BLaER1 treated with 17β-estradiol and CSF1 and Interleukin-3, amounts not matched to agents 10 nM and 100 nM (cell line): ENCODE measurements around the gene TEC.

Experiments used
- H3K27ac ChIP-seq, 11 experiments: shearing (Covaris generic); formaldehyde crosslinking; 2 replicates each; pipeline ENCODE4 v1.8.1; 2022
- H3K27me3 ChIP-seq, 11 experiments: shearing (Covaris generic); formaldehyde crosslinking; 2 replicates each; pipeline ENCODE4 v1.8.1; 2022
- H3K36me3 ChIP-seq, 11 experiments: shearing (Covaris generic); formaldehyde crosslinking; 2 replicates each; pipeline ENCODE4 v1.8.1; 2022
- H3K4me1 ChIP-seq, 10 experiments: shearing (Covaris generic); formaldehyde crosslinking; 2 replicates each; pipeline ENCODE4 v1.8.1; 2022
- H3K4me2 ChIP-seq, 11 experiments: shearing (Covaris generic); formaldehyde crosslinking; 2 replicates each; pipeline ENCODE4 v1.8.1; 2022
- H3K4me3 ChIP-seq, 10 experiments: shearing (Covaris generic); formaldehyde crosslinking; 2 replicates each; pipeline ENCODE4 v1.8.1; 2022
- H3K9ac ChIP-seq, 11 experiments: shearing (Covaris generic); formaldehyde crosslinking; 2 replicates each; pipeline ENCODE4 v1.8.1; 2022
- H3K9me3 ChIP-seq, 11 experiments: shearing (Covaris generic); formaldehyde crosslinking; replicated peaks in 1 of 11; 2 replicates each; pipeline ENCODE4 v1.8.1; 2022
- H4K20me1 ChIP-seq, 11 experiments: shearing (Covaris generic); formaldehyde crosslinking; 2 replicates each; pipeline ENCODE4 v1.8.1; 2022
- Cebpa-rat ChIP-seq, 11 experiments: shearing (Covaris generic); IDR thresholded peaks; 2 replicates each; pipeline ENCODE4 v1.8.1; 2022

Gene TEC

GRCh38 chr4:48243429-48243828 is 26.2 kb downstream of the TEC start:
- H4K20me1 ChIP-seq: peaks cover 0 to 49% (median 0%) of the 10 kb centered on the region in 11 experiments; a peak in 4 of 22 replicates
- no peak for TF ChIP-seq Cebpa-rat (IDR thresholded peaks at IDR 0.05)
- no peaks in the 10 kb centered on the region for H3K27me3 ChIP-seq
- H3K9ac ChIP-seq: no peak overlapping the region
- peaks cover 5 to 50% (median 30%) of the 10 kb centered on the region in 11 experiments; a peak in 16 of 22 replicates for H3K36me3 ChIP-seq
- no peak overlapping the region for H3K4me3 ChIP-seq
- H3K4me2 ChIP-seq: 0 out of 22 replicates have a peak overlapping the region, but pooled peaks of 1 of the 11 experiments have one; percentile 7
- no peak overlapping the region for H3K27ac ChIP-seq
- peaks cover 8 to 56% (median 31%) of the 10 kb centered on the region in 11 experiments; a peak in 20 of 22 replicates for H3K9me3 ChIP-seq
- peaks cover 0 to 44% (median 15%) of the 10 kb centered on the region in 10 experiments; a peak in 14 of 20 replicates for H3K4me1 ChIP-seq

GRCh38 chr4:48242511-48243195 is 27.0 kb downstream of the TEC start:
- H3K27me3 ChIP-seq: no peaks in the 10 kb centered on the region
- TF ChIP-seq Cebpa-rat (IDR thresholded peaks at IDR 0.05): no peak
- H3K27ac ChIP-seq: no peak overlapping the region
- H4K20me1 ChIP-seq: peaks cover 0 to 41% (median 0%) of the 10 kb centered on the region in 11 experiments; a peak in 4 of 22 replicates
- no peak overlapping the region for H3K9ac ChIP-seq
- H3K4me3 ChIP-seq: no peak overlapping the region
- H3K4me1 ChIP-seq: peaks cover 0 to 43% (median 13%) of the 10 kb centered on the region in 10 experiments; a peak in 14 of 20 replicates
- peaks cover 5 to 44% (median 30%) of the 10 kb centered on the region in 11 experiments; a peak in 16 of 22 replicates for H3K36me3 ChIP-seq
- H3K9me3 ChIP-seq: peaks cover 8 to 48% (median 30%) of the 10 kb centered on the region in 11 experiments; a peak in 20 of 22 replicates
- no peak overlapping the region for H3K4me2 ChIP-seq

GRCh38 chr4:48241731-48242130 is 27.9 kb downstream of the TEC start:
- H4K20me1 ChIP-seq: peaks cover 0 to 41% (median 0%) of the 10 kb centered on the region in 11 experiments; a peak in 4 of 22 replicates
- H3K4me2 ChIP-seq: no peak overlapping the region
- TF ChIP-seq Cebpa-rat (IDR thresholded peaks at IDR 0.05): no peak
- H3K27ac ChIP-seq: no peak overlapping the region
- no peak overlapping the region for H3K4me3 ChIP-seq
- peaks cover 0 to 35% (median 4%) of the 10 kb centered on the region in 10 experiments; a peak in 11 of 20 replicates for H3K4me1 ChIP-seq
- H3K36me3 ChIP-seq: peaks cover 5 to 42% (median 30%) of the 10 kb centered on the region in 11 experiments; a peak in 17 of 22 replicates
- H3K27me3 ChIP-seq: no peaks in the 10 kb centered on the region
- H3K9me3 ChIP-seq: peaks cover 8 to 45% (median 26%) of the 10 kb centered on the region in 11 experiments; a peak in 20 of 22 replicates
- no peak overlapping the region for H3K9ac ChIP-seq

- H3K9ac ChIP-seq: no peak overlapping the region
- peaks cover 10 to 47% (median 16%) of the 10 kb centered on the region in 10 experiments; a peak in 17 of 20 replicates for H3K4me1 ChIP-seq
- TF ChIP-seq Cebpa-rat (IDR thresholded peaks at IDR 0.05): no peak
- peak overlapping the region in 5 of 11 experiments; percentile 2 to 33 (median 11); a peak in 4 of 22 replicates for H3K4me2 ChIP-seq
- H3K9me3 ChIP-seq: peaks cover 4 to 25% (median 18%) of the 10 kb centered on the region in 11 experiments; a peak in 15 of 22 replicates
- H3K4me3 ChIP-seq: no peak overlapping the region
- H4K20me1 ChIP-seq: peaks cover 0 to 48% (median 0%) of the 10 kb centered on the region in 11 experiments; a peak in 4 of 22 replicates
- no peak overlapping the region for H3K27ac ChIP-seq
- H3K36me3 ChIP-seq: peaks cover 0 to 21% (median 6%) of the 10 kb centered on the region in 11 experiments; a peak in 7 of 22 replicates
- H3K27me3 ChIP-seq: no peaks in the 10 kb centered on the region
Observed at GRCh38 chr4:48237996-48238645, 31.5 kb downstream of the TEC start.

GRCh38 chr4:48235050-48235449 is 34.6 kb downstream of the TEC start:
- Histone ChIP-seq H3K36me3 (peaks cover 0 to 40% (median 10%) of the 10 kb centered on the region in 11 experiments; a peak in 8 of 22 replicates), H3K27ac (no peak overlapping the region), H3K4me1 (peaks cover 10 to 33% (median 16%) of the 10 kb centered on the region in 10 experiments; a peak in 17 of 20 replicates), H3K4me2 (peak overlapping the region in 10 of 11 experiments; percentile 7 to 52 (median 18); a peak in 8 of 22 replicates), H3K27me3 (no peaks in the 10 kb centered on the region), H3K9me3 (peaks cover 4 to 48% (median 34%) of the 10 kb centered on the region in 11 experiments; a peak in 18 of 22 replicates), H4K20me1 (peaks cover 0 to 27% (median 0%) of the 10 kb centered on the region in 11 experiments; a peak in 3 of 22 replicates), H3K4me3 (no peak overlapping the region), H3K9ac (no peak overlapping the region)
- TF ChIP-seq Cebpa-rat (IDR thresholded peaks at IDR 0.05): no peak

- Histone ChIP-seq H3K27ac (no peak overlapping the region), H3K9ac (no peak overlapping the region), H3K27me3 (no peaks in the 10 kb centered on the region), H3K4me1 (peaks cover 10 to 32% (median 16%) of the 10 kb centered on the region in 10 experiments; a peak in 17 of 20 replicates), H3K4me2 (peak overlapping the region; percentile 7 to 52 (median 18); a peak in 10 of 22 replicates), H3K9me3 (peaks cover 4 to 49% (median 34%) of the 10 kb centered on the region in 11 experiments; a peak in 18 of 22 replicates), H4K20me1 (peaks cover 0 to 24% (median 0%) of the 10 kb centered on the region in 11 experiments; a peak in 3 of 22 replicates), H3K36me3 (peaks cover 0 to 40% (median 10%) of the 10 kb centered on the region in 11 experiments; a peak in 8 of 22 replicates), H3K4me3 (no peak overlapping the region)
- no peak for TF ChIP-seq Cebpa-rat (IDR thresholded peaks at IDR 0.05)
Observed at GRCh38 chr4:48234575-48234974, 35.1 kb downstream of the TEC start.

GRCh38 chr4:48228949-48229348 is 40.7 kb downstream of the TEC start:
- Histone ChIP-seq H3K4me2 (peak overlapping the region in 4 of 11 experiments; percentile 11 to 75 (median 58); a peak in 9 of 22 replicates), H3K36me3 (peaks cover 5 to 74% (median 29%) of the 10 kb centered on the region in 11 experiments; a peak in 17 of 22 replicates), H3K27me3 (no peaks in the 10 kb centered on the region), H4K20me1 (peaks cover 0 to 17% (median 0%) of the 10 kb centered on the region in 11 experiments; a peak in 2 of 22 replicates), H3K4me1 (peaks cover 25 to 66% (median 42%) of the 10 kb centered on the region in 10 experiments), H3K4me3 (no peak overlapping the region), H3K27ac (peak overlapping the region in 2 of 11 experiments; percentile 50 to 68; a peak in 4 of 22 replicates), H3K9ac (no peak overlapping the region), H3K9me3 (peaks cover 0 to 28% (median 19%) of the 10 kb centered on the region in 11 experiments; a peak in 17 of 22 replicates)
- TF ChIP-seq Cebpa-rat (IDR thresholded peaks at IDR 0.05): no peak

- peak in 2 of 11 experiments; percentile 33 to 71; a peak in 2 of 22 replicates for TF ChIP-seq Cebpa-rat (IDR thresholded peaks at IDR 0.05)
- no peak overlapping the region for H3K9ac ChIP-seq
- peak overlapping the region in 3 of 11 experiments; percentile 28 to 68 (median 50); a peak in 6 of 22 replicates for H3K27ac ChIP-seq
- H3K27me3 ChIP-seq: no peaks in the 10 kb centered on the region
- H3K9me3 ChIP-seq: peaks cover 0 to 22% (median 10%) of the 10 kb centered on the region in 11 experiments; a peak in 16 of 22 replicates
- H3K4me2 ChIP-seq: peak overlapping the region in 8 of 11 experiments; percentile 2 to 75 (median 40); a peak in 14 of 22 replicates
- peaks cover 30 to 64% (median 45%) of the 10 kb centered on the region in 10 experiments for H3K4me1 ChIP-seq
- H4K20me1 ChIP-seq: peaks cover 0 to 17% (median 0%) of the 10 kb centered on the region in 11 experiments; a peak in 2 of 22 replicates
- peaks cover 5 to 76% (median 30%) of the 10 kb centered on the region in 11 experiments; a peak in 20 of 22 replicates for H3K36me3 ChIP-seq
- H3K4me3 ChIP-seq: no peak overlapping the region
Observed at GRCh38 chr4:48227662-48228061, 42.0 kb downstream of the TEC start.
